GM13977 (cell line): ENCODE results near the gene STYX.

Source experiments
- DNase-seq: peaks from one replicate; pipeline ENCODE4 v3.0.0; 2012; ENCODE audit warnings: low spot score
- in situ Hi-C: fragments of 300-500 bp; cut with MboI; formaldehyde crosslinking; loops from one replicate; pipeline ENCODE4 v1.12.0; 2022; ENCODE audit warnings: low sequenced_read_pairs, low pct_unique_long_range_greater_than_20kb, mixed read lengths, inconsistent platforms; ENCODE audit not compliant: unreplicated experiment
- TF ChIP-seq, protein P1 (sequence below): IDR thresholded peaks from 2 replicates; pipeline ENCODE4 v1.5.1; 2012; ENCODE audit warnings: mild to moderate bottlenecking, control low read depth; ENCODE audit not compliant: insufficient read depth; ENCODE audit errors: extremely low read depth, missing control alignments

STYX gene

DNA sequence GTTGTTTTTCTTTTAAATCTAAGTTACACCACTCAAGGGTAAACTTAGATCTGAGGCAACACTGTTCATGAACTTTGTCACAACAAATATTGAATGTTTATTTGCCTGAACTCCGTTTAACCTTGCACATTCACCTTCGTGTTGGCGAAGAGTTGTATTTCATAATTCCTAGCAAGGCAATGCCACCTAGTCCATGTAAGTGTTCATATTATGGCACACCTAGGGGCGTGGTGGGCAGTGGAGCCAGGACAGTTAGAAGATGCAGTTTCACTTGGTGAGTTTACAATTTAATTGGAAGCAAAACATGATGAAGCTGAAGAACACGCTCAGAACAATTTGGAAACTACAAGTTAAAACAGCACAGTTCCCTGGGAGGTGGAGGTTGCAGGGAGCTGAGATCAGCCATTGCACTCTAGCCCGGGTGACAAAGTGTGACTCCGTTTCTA is 91.9 kb downstream of the STYX start:
- in situ Hi-C loops: loop anchor here (10.0 kb wide), 1 partner anchor 493 kb away; no protein-coding TSS in a partner anchor
- no peak for DNase-seq

DNA sequence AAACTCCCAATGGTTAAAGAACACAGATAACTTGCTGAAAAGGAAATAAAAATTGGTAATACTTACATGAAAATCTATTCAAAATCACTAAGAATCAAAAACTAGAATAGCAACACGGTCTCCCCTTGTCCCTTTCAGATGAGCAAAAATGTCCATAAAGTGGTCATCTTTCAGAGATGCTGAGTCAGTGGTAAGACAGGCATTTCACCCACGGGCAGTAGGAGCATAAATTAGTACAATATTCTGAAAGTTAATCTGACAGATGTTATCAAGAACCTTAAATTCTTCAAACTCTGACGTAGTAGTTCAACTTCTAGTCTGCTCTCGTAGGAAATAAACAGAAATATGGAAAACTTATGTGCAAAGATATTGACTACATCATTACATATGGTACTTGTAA is 94.5 kb downstream of the STYX start:
- in situ Hi-C loops: loop anchor here (10.0 kb wide), 1 partner anchor 490 kb away; no protein-coding TSS in a partner anchor
- TF ChIP-seq, protein P1, sequence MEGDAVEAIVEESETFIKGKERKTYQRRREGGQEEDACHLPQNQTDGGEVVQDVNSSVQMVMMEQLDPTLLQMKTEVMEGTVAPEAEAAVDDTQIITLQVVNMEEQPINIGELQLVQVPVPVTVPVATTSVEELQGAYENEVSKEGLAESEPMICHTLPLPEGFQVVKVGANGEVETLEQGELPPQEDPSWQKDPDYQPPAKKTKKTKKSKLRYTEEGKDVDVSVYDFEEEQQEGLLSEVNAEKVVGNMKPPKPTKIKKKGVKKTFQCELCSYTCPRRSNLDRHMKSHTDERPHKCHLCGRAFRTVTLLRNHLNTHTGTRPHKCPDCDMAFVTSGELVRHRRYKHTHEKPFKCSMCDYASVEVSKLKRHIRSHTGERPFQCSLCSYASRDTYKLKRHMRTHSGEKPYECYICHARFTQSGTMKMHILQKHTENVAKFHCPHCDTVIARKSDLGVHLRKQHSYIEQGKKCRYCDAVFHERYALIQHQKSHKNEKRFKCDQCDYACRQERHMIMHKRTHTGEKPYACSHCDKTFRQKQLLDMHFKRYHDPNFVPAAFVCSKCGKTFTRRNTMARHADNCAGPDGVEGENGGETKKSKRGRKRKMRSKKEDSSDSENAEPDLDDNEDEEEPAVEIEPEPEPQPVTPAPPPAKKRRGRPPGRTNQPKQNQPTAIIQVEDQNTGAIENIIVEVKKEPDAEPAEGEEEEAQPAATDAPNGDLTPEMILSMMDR: no peak
- DNase-seq: no peak

More for the DNA sequence above, 91.9 kb downstream of the STYX start:
- TF ChIP-seq, protein P1: no peak
